Measurements from ENCODE around the gene SPRED3. TPM values are rescaled to one million over a fixed set of nuclear protein-coding genes. Genes with fewer than 3 reads are reported as not detected.

SPRED3 gene
- total and polyA plus RNA-seq, 4 experiments from 2014 or later = 0.07 to 3.8 (median 3.0) TPM; not detected in 1

DNA sequence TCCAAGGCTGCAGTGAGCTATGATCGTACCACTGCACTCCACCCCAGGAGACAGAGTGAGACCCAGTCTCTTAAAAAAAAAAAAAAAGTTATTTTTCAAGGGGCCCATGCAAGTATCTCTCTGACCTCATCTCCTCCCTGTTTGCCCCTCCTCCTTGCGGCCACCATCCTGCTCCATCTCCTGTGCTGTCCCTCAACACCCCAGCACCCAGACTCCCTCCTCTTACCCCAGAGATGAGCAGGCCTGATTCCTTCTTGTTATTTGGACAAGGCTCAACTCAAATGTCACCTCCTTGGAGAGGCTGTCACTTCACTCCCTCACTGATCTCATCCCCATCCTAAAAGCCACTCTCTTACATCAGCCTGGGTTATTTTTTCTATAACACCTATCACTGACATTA lies 49.4 kb downstream of the SPRED3 start:
- H3K27me3 ChIP-seq (ENCODE audit: insufficient read depth, low read length) = peaks cover 3% of the 10 kb centered on the region
- intact Hi-C loops (cut with micrococcal nuclease) = no loop called here
- H3K27ac ChIP-seq (ENCODE audit: low read depth, low read length) = no peak overlapping the region
- peaks cover 8% of the 10 kb centered on the region for H3K4me1 ChIP-seq (ENCODE audit: insufficient read depth, low read length)
- ChIA-PET POLR2A (ENCODE audit: partially characterized antibody) (no interaction called here), CTCF (ENCODE audit: partially characterized antibody) (interaction anchor here (1.1 kb wide), 1 partner anchor 10 kb away, joined by 3 read pairs; no protein-coding TSS in a partner anchor)
- no peak overlapping the region for H3K4me3 Mint-ChIP-seq
- peaks cover 5 to 14% of the 10 kb centered on the region in 2 donors for H3K27me3 Mint-ChIP-seq
- H3K4me3 ChIP-seq (ENCODE audit: low read length in 2 of 2) = no peak overlapping the region
- H3K36me3 ChIP-seq (ENCODE audit: insufficient read depth, low read length) = no peaks in the 10 kb centered on the region
- peak overlapping the region in 1 of 7 donors; percentile 8 for H3K27ac Mint-ChIP-seq
- H3K9me3 ChIP-seq (ENCODE audit: control insufficient read depth in 1 of 2, low read length in 2 of 2) = no peaks in the 10 kb centered on the region
- H3K36me3 Mint-ChIP-seq = no peaks in the 10 kb centered on the region
- H3K4me1 Mint-ChIP-seq = peaks cover 5 to 10% (median 6%) of the 10 kb centered on the region in 4 donors
- DNase-seq = no peak
- no peaks in the 10 kb centered on the region for H3K9me3 Mint-ChIP-seq

DNA sequence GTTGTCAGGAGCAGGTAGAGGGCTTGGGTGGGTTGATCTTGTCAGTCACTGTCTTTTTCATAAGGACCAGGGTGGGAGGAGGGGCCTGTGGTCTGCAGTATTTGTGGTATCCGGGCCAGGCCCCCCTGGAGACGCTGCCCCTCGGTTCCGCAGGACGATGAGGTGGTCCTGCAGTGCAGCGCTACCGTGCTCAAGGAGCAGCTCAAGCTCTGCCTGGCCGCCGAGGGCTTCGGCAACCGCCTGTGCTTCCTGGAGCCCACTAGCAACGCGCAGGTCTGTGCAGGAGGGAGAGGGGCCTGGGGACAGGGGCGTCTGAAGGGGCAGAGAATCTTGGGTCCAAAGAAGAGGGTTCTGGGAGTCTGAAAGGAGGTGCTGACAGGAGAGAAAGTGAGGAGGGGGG lies 52.1 kb downstream of the SPRED3 start:
- Mint-ChIP-seq H3K4me3 (no peak overlapping the region), H3K27ac (no peak overlapping the region), H3K27me3 (peaks cover 2 to 12% of the 10 kb centered on the region in 2 donors), H3K36me3 (no peaks in the 10 kb centered on the region), H3K9me3 (no peaks in the 10 kb centered on the region), H3K4me1 (peaks cover 0 to 4% (median 0%) of the 10 kb centered on the region in 4 donors)
- ChIA-PET CTCF (ENCODE audit: partially characterized antibody) (interaction anchor here (1.3 kb wide), 1 partner anchor 37 kb away, joined by 5 read pairs; the partner anchor contains the start of gene FAM98C), POLR2A (ENCODE audit: partially characterized antibody) (no interaction called here)
- Histone ChIP-seq H3K27ac (ENCODE audit: low read depth, low read length) (no peak overlapping the region), H3K4me1 (ENCODE audit: insufficient read depth, low read length) (no peaks in the 10 kb centered on the region), H3K27me3 (ENCODE audit: insufficient read depth, low read length) (no peaks in the 10 kb centered on the region), H3K36me3 (ENCODE audit: insufficient read depth, low read length) (no peaks in the 10 kb centered on the region), H3K9me3 (ENCODE audit: control insufficient read depth in 1 of 2, low read length in 2 of 2) (no peaks in the 10 kb centered on the region), H3K4me3 (ENCODE audit: low read length in 2 of 2) (no peak overlapping the region)
- no peak for DNase-seq
- intact Hi-C loops (cut with micrococcal nuclease) = no loop called here

DNA sequence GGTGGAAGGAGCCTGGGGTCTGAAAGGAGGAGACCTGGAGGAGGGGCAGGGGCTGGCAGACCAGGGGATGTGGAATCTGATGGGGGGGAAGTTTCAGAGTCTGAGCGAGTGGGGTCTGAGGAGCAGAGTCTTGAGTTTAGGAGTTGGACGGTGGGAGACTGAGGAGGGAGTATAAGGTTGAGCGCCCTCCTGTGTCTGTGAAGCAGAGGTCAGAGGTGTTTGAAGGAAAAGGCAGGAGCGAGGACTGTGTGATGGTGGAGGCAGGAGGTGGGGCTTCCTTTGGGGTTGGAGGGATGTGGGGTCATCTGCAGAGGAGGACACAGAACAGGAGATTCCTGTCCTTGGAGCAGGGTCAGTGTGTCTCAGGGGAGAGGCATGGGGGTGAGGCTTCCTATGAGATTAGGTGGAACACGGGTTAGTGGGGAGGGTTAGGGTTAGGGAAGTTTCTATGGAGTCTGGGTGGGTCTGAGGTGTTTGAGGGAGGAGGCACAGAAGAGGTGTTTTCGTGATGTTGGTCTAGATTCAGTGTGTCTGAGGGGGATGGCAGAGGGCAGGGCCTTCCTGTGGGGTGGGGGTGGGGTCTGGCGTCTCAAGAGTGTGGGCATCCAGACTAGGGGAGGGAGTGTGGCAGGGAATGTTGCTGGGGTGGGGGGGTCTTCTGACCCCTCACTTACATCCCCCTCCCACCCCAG lies 53.3 kb downstream of the SPRED3 start:
- Mint-ChIP-seq H3K27ac (peak overlapping the region in 2 of 7 donors; percentile 14 to 28), H3K27me3 (peaks cover 2 to 12% of the 10 kb centered on the region in 2 donors), H3K36me3 (no peaks in the 10 kb centered on the region), H3K4me1 (peaks cover 0 to 4% (median 0%) of the 10 kb centered on the region in 4 donors), H3K9me3 (no peaks in the 10 kb centered on the region), H3K4me3 (no peak overlapping the region)
- Histone ChIP-seq H3K27me3 (ENCODE audit: insufficient read depth, low read length) (no peaks in the 10 kb centered on the region), H3K9me3 (ENCODE audit: control insufficient read depth in 1 of 2, low read length in 2 of 2) (no peaks in the 10 kb centered on the region), H3K4me3 (ENCODE audit: low read length in 2 of 2) (no peak overlapping the region), H3K4me1 (ENCODE audit: insufficient read depth, low read length) (no peaks in the 10 kb centered on the region), H3K36me3 (ENCODE audit: insufficient read depth, low read length) (no peaks in the 10 kb centered on the region), H3K27ac (ENCODE audit: low read depth, low read length) (no peak overlapping the region)
- intact Hi-C loops (cut with micrococcal nuclease) = no loop called here
- ChIA-PET POLR2A (ENCODE audit: partially characterized antibody) (no interaction called here), CTCF (ENCODE audit: partially characterized antibody) (no interaction called here)
- DNase-seq = no peak

DNA sequence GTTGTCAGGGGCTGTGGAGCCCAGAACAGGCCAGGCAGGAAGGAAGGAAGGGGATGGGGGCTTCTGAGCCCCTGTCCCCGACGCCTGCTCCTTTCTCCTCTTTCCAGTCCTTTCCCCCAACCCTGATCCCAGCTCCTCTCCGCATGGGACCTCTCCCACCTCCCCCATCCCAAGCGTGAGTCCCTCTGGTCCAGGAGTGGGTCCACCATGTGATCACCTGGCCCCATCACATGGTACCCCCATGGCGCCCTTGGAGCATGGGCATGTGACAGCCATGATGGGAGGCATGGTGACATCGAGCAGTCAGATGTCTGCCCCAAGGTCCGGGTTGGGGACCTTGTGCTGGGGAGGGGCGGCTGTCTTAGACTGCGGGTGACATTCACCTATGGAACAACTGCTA lies 54.2 kb downstream of the SPRED3 start:
- Mint-ChIP-seq H3K4me1 (peaks cover 0 to 4% (median 0%) of the 10 kb centered on the region in 4 donors), H3K9me3 (no peaks in the 10 kb centered on the region), H3K4me3 (no peak overlapping the region), H3K36me3 (no peaks in the 10 kb centered on the region), H3K27me3 (peaks cover 2 to 12% of the 10 kb centered on the region in 2 donors), H3K27ac (no peak overlapping the region)
- no peaks in the 10 kb centered on the region for H3K27me3 ChIP-seq (ENCODE audit: insufficient read depth, low read length)
- ChIA-PET CTCF (ENCODE audit: partially characterized antibody) (no interaction called here), POLR2A (ENCODE audit: partially characterized antibody) (no interaction called here)
- no peak for DNase-seq
- no peak overlapping the region for H3K27ac ChIP-seq (ENCODE audit: low read depth, low read length)
- intact Hi-C loops (cut with micrococcal nuclease) = no loop called here
- H3K4me3 ChIP-seq (ENCODE audit: low read length in 2 of 2) = no peak overlapping the region
- H3K36me3 ChIP-seq (ENCODE audit: insufficient read depth, low read length) = no peaks in the 10 kb centered on the region
- H3K4me1 ChIP-seq (ENCODE audit: insufficient read depth, low read length) = no peaks in the 10 kb centered on the region
- H3K9me3 ChIP-seq (ENCODE audit: control insufficient read depth in 1 of 2, low read length in 2 of 2) = no peaks in the 10 kb centered on the region

DNA sequence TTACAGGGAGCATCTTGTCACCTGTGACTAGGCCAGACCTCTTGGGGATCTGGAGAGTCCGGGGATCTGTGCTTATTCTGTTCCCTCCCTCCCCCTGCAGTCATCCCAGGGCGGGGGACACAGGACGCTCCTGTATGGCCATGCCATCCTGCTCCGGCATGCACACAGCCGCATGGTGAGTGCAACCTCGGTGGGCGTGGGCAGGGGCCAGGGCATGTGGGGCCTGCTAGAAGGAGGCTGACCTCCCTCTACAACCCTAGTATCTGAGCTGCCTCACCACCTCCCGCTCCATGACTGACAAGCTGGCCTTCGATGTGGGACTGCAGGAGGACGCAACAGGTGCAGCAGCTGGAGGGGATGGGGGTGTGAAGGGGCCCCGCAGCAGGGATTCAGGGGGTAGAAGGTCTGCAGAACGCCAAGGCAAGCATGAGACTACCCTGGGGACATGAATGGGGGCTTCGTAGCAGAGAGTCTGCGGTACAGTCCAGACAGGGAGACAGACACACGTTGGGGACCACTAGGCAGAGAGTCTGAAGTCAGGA lies 55.0 kb downstream of the SPRED3 start:
- intact Hi-C loops (cut with micrococcal nuclease) = no loop called here
- no peak overlapping the region for H3K4me3 Mint-ChIP-seq
- no peaks in the 10 kb centered on the region for H3K9me3 ChIP-seq (ENCODE audit: control insufficient read depth in 1 of 2, low read length in 2 of 2)
- no peaks in the 10 kb centered on the region for H3K36me3 Mint-ChIP-seq
- peaks cover 0 to 10% of the 10 kb centered on the region in 2 donors for H3K27me3 Mint-ChIP-seq
- ChIA-PET POLR2A (ENCODE audit: partially characterized antibody) (no interaction called here), CTCF (ENCODE audit: partially characterized antibody) (no interaction called here)
- H3K27ac ChIP-seq (ENCODE audit: low read depth, low read length) = no peak overlapping the region
- H3K4me1 Mint-ChIP-seq = peaks cover 0 to 4% (median 0%) of the 10 kb centered on the region in 4 donors
- DNase-seq = no peak
- no peak overlapping the region for H3K4me3 ChIP-seq (ENCODE audit: low read length in 2 of 2)
- no peaks in the 10 kb centered on the region for H3K9me3 Mint-ChIP-seq
- no peaks in the 10 kb centered on the region for H3K4me1 ChIP-seq (ENCODE audit: insufficient read depth, low read length)
- no peaks in the 10 kb centered on the region for H3K36me3 ChIP-seq (ENCODE audit: insufficient read depth, low read length)
- H3K27ac Mint-ChIP-seq = no peak overlapping the region
- H3K27me3 ChIP-seq (ENCODE audit: insufficient read depth, low read length) = no peaks in the 10 kb centered on the region

DNA sequence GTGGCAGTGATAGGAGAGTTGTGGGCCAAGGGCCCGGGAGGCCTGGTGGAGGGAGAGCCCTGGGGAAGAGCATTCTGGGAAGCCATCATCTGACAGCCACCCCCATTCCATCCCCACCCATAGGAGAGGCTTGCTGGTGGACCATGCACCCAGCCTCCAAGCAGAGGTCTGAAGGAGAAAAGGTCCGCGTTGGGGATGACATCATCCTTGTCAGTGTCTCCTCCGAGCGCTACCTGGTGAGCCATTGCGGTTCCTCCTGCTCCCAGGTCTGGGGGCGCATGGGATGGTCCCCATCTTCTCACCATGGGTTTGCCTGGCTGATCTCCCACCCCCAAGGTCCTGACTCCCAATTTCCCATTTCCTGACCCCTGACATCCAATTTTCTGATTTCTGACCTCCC lies 55.5 kb downstream of the SPRED3 start:
- intact Hi-C loops (cut with micrococcal nuclease) = no loop called here
- POLR2A ChIA-PET (ENCODE audit: partially characterized antibody) = no interaction called here

DNA sequence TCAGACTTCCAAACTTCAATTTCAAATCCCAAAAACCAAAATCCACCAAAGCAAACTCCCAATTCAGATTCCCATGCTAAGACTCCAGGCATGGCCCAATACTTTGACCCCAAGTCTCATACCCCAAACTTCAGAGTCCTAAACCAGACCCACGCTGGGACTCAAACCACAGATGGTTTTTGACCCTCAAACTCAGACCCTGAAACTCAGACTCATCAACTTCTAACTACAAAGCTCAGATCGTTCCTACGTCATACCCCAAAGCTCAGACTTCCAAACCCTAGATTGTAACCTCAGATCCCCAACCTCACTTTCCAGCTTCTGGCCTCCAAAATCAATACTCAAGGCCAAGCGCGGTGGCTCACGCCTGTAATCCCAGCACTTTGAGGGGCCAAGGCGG lies 56.9 kb downstream of the SPRED3 start:
- intact Hi-C loops (cut with micrococcal nuclease) = no loop called here
- POLR2A ChIA-PET (ENCODE audit: partially characterized antibody) = no interaction called here
- Mint-ChIP-seq H3K27ac (peak overlapping the region in 1 of 7 donors; percentile 13), H3K9me3 (peaks cover 0 to 4% (median 0%) of the 10 kb centered on the region in 8 donors), H3K27me3 (peaks cover 0 to 9% of the 10 kb centered on the region in 2 donors), H3K36me3 (no peaks in the 10 kb centered on the region), H3K4me3 (no peak overlapping the region), H3K4me1 (peaks cover 0 to 4% (median 0%) of the 10 kb centered on the region in 4 donors)
- Histone ChIP-seq H3K27ac (ENCODE audit: low read depth, low read length) (no peak overlapping the region), H3K36me3 (ENCODE audit: insufficient read depth, low read length) (no peaks in the 10 kb centered on the region), H3K9me3 (ENCODE audit: control insufficient read depth in 1 of 2, low read length in 2 of 2) (no peaks in the 10 kb centered on the region), H3K4me1 (ENCODE audit: insufficient read depth, low read length) (no peaks in the 10 kb centered on the region), H3K27me3 (ENCODE audit: insufficient read depth, low read length) (no peaks in the 10 kb centered on the region), H3K4me3 (ENCODE audit: low read length in 2 of 2) (no peak overlapping the region)
- CTCF ChIA-PET (ENCODE audit: partially characterized antibody) = no interaction called here
- no peak for DNase-seq

More for the DNA sequence above, 55.5 kb downstream of the SPRED3 start:
- no peaks in the 10 kb centered on the region for H3K36me3 ChIP-seq (ENCODE audit: insufficient read depth, low read length)
- H3K27ac ChIP-seq (ENCODE audit: low read depth, low read length) = no peak overlapping the region
- H3K4me1 ChIP-seq (ENCODE audit: insufficient read depth, low read length) = no peaks in the 10 kb centered on the region
- H3K4me3 ChIP-seq (ENCODE audit: low read length in 2 of 2) = no peak overlapping the region
- Mint-ChIP-seq H3K27me3 (peaks cover 0 to 9% of the 10 kb centered on the region in 2 donors), H3K9me3 (peaks cover 0 to 2% (median 0%) of the 10 kb centered on the region in 8 donors), H3K4me3 (no peak overlapping the region), H3K27ac (no peak overlapping the region), H3K36me3 (no peaks in the 10 kb centered on the region), H3K4me1 (peaks cover 0 to 4% (median 0%) of the 10 kb centered on the region in 4 donors)
- no peaks in the 10 kb centered on the region for H3K27me3 ChIP-seq (ENCODE audit: insufficient read depth, low read length)
- CTCF ChIA-PET (ENCODE audit: partially characterized antibody) = no interaction called here
- H3K9me3 ChIP-seq (ENCODE audit: control insufficient read depth in 1 of 2, low read length in 2 of 2) = no peaks in the 10 kb centered on the region
- no peak for DNase-seq
